CD4-positive, alpha-beta T cell (primary cell): ENCODE measurements around the gene ANKRD33B. TPM values are rescaled to one million over a fixed set of nuclear protein-coding genes. Genes with fewer than 3 reads are reported as not detected.

Experiments used
- ATAC-seq: fragments of 200-7000 bp; cut with Tn5 transposase; one replicate; pipeline ENCODE4 v1.10.0; 2022; ENCODE audit warnings: mild to moderate bottlenecking; ENCODE audit not compliant: poor library complexity
- CTCF ChIA-PET: fragments of 350-600 bp; sonication (Branson Sonifier 250); formaldehyde crosslinking; loops from one replicate; lab custom pipeline; 2021; ENCODE audit warnings: antibody characterized with exemption, inconsistent platforms; lab: Charles Lee
- POLR2A ChIA-PET: fragments of 350-600 bp; sonication (Branson Sonifier 250); formaldehyde crosslinking; loops from one replicate; lab custom pipeline; 2021; ENCODE audit warnings: antibody characterized with exemption, inconsistent platforms; lab: Charles Lee
- DNase-seq, 14 experiments: peaks; one replicate each; pipeline ENCODE4 v3.0.0-alpha.2; 2013 to 2020; ENCODE audit warnings: mixed read lengths in 2 of 14
- H3K27ac ChIP-seq, 2 donors: one replicate each; pipeline versions ENCODE4 v1.5.1 to v1.7.0; 2013; ENCODE audit warnings: low read length in 2 of 2, low read depth in 1 of 2, mild to moderate bottlenecking in 1 of 2
- H3K27me3 ChIP-seq, 2 experiments: 1 replicate in 1 of 2; 2 replicates in 1 of 2; pipeline versions ENCODE4 v1.6.1 to v1.7.0; 2013; ENCODE audit warnings: low read length in 2 of 2, control low read depth in 1 of 2, mild to moderate bottlenecking in 1 of 2, moderate library complexity in 1 of 2; ENCODE audit not compliant: insufficient read depth in 2 of 2, control insufficient read depth in 1 of 2
- H3K36me3 ChIP-seq: one replicate; pipeline ENCODE4 v1.6.1; 2013; ENCODE audit warnings: low read length, control low read depth; ENCODE audit not compliant: insufficient read depth
- H3K4me1 ChIP-seq: one replicate; pipeline ENCODE4 v1.6.1; 2013; ENCODE audit warnings: low read length, control low read depth; ENCODE audit not compliant: insufficient read depth
- H3K4me3 ChIP-seq: one replicate; pipeline ENCODE4 v1.5.1; 2013; ENCODE audit warnings: mild to moderate bottlenecking, low read length, moderate library complexity
- H3K9me3 ChIP-seq, 2 experiments: 1 replicate in 1 of 2; 2 replicates in 1 of 2; pipeline versions ENCODE4 v1.6.1 to v1.7.0; 2013; ENCODE audit warnings: low read length in 2 of 2, mild to moderate bottlenecking in 2 of 2, control low read depth in 1 of 2, moderate library complexity in 1 of 2; ENCODE audit not compliant: control insufficient read depth in 1 of 2, insufficient read depth in 1 of 2
- H3K27ac Mint-ChIP-seq: one replicate; pipeline ENCODE4 v1.8.0; 2020; ENCODE audit warnings: mixed read lengths
- H3K27me3 Mint-ChIP-seq: one replicate; pipeline ENCODE4 v1.8.0; 2021; ENCODE audit warnings: mixed read lengths
- H3K36me3 Mint-ChIP-seq: one replicate; pipeline ENCODE4 v1.8.0; 2021; ENCODE audit warnings: low read depth, mixed read lengths
- H3K4me1 Mint-ChIP-seq: one replicate; pipeline ENCODE4 v1.8.0; 2021; ENCODE audit warnings: low read depth, mixed read lengths
- H3K4me3 Mint-ChIP-seq: one replicate; pipeline ENCODE4 v1.8.0; 2020; ENCODE audit warnings: mild to moderate bottlenecking, mixed read lengths
- H3K9me3 Mint-ChIP-seq: one replicate; pipeline ENCODE4 v1.8.0; 2020; ENCODE audit warnings: mixed read lengths
- intact Hi-C, 2 experiments: fragments of 100-400 bp; cut with DNase I in 1 of 2; cut with micrococcal nuclease in 1 of 2; formaldehyde crosslinking; loops; one replicate each; pipeline versions ENCODE4 v1.15.1 to v1.9.0; 2023 to 2025; cut with DNase I, micrococcal nuclease
- total RNA-seq, 174 experiments: library from RNA in 2 of 174; stranded (reverse) in 2 of 174; gene quantifications; one replicate each; pipeline ENCODE4 v1.2.3 and lab custom pipeline; 2021 to 2026
- TF ChIP-seq, protein P1 (sequence below): fragments of 200-600 bp; IDR thresholded peaks from one replicate; pipeline ENCODE4 v1.8.0; 2022; ENCODE audit warnings: antibody characterized with exemption, mild to moderate bottlenecking

Gene ANKRD33B
- total RNA-seq, 2 experiments from 2014 or later: 0.99 to 1.3 TPM

DNA sequence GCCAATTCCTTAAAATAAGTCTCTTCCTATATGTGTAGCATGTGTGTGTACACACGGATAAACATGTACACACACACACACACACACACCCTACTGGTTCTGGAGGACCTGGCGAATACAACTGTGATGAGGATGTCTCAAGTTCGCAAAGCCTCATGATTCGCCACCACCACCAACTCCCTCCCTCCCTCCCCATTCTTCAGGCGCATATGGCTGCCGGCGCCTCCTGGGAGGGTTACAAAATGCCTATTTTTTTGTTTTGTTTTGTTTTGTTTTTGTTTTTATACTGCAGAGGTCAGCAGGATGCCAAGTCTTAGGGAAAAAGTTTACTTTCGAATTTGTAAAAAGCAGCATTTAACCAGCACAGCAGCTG is 109.1 kb downstream of the ANKRD33B start:
- H3K4me3 Mint-ChIP-seq: no peak overlapping the region
- H3K9me3 Mint-ChIP-seq: peaks cover 4% of the 10 kb centered on the region
- H3K4me1 ChIP-seq: no peaks in the 10 kb centered on the region
- ATAC-seq: no peak
- H3K36me3 ChIP-seq: peaks cover 4% of the 10 kb centered on the region
- no peaks in the 10 kb centered on the region for H3K4me1 Mint-ChIP-seq
- DNase-seq: no peak
- intact Hi-C loops: no loop called here
- TF ChIP-seq, protein P1, sequence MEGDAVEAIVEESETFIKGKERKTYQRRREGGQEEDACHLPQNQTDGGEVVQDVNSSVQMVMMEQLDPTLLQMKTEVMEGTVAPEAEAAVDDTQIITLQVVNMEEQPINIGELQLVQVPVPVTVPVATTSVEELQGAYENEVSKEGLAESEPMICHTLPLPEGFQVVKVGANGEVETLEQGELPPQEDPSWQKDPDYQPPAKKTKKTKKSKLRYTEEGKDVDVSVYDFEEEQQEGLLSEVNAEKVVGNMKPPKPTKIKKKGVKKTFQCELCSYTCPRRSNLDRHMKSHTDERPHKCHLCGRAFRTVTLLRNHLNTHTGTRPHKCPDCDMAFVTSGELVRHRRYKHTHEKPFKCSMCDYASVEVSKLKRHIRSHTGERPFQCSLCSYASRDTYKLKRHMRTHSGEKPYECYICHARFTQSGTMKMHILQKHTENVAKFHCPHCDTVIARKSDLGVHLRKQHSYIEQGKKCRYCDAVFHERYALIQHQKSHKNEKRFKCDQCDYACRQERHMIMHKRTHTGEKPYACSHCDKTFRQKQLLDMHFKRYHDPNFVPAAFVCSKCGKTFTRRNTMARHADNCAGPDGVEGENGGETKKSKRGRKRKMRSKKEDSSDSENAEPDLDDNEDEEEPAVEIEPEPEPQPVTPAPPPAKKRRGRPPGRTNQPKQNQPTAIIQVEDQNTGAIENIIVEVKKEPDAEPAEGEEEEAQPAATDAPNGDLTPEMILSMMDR: no peak
- H3K27ac Mint-ChIP-seq: no peak overlapping the region
- peaks cover 9% of the 10 kb centered on the region for H3K36me3 Mint-ChIP-seq
- peaks cover 0 to 14% of the 10 kb centered on the region in 2 experiments for H3K9me3 ChIP-seq
- no peak overlapping the region for H3K27ac ChIP-seq
- ChIA-PET POLR2A (no interaction called here), CTCF (no interaction called here)
- no peaks in the 10 kb centered on the region for H3K27me3 Mint-ChIP-seq
- H3K4me3 ChIP-seq: no peak overlapping the region
- no peaks in the 10 kb centered on the region for H3K27me3 ChIP-seq

DNA sequence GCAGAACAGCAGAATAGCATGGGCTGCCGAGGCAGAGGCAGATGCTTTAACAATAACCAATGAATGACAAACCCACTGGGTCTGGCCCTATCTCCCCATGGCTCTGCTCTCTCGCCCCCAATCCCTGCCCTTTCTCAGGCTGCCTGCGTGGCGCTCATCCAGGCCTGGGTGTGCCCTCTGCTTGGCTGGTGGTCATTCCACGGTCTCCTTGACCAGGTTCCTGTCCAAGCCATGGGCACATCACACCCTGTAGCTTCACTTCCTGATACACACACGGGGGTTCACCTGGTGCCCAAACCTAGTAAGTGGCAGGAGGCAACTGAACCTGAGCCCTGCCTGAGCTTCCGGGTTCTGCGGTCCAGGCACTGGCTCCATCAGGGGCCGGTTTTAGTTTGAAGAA is 109.5 kb downstream of the ANKRD33B start:
- no peaks in the 10 kb centered on the region for H3K4me1 ChIP-seq
- H3K36me3 Mint-ChIP-seq: peaks cover 13% of the 10 kb centered on the region

DNA sequence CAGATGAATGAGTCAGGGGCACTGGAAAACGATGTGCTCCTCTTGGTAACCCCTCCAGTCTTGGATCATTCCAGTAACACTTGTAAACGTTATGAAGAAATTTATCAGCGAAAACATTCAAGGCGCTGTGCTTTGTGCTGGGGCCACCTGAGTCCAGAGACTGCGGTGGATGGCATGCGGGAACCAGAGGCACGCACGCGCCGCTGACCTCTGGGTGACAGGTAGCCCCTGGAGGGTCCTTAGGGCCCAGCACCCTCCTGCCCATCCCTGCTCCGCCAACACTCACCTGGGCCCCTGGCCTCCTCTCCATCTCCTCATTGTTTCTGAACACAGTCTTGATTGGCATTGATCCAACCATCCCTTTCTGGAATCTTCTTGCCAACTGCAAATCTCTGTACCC is 110.2 kb downstream of the ANKRD33B start:
- Mint-ChIP-seq H3K4me3 (no peak overlapping the region), H3K27ac (no peak overlapping the region), H3K27me3 (no peaks in the 10 kb centered on the region), H3K9me3 (peaks cover 4% of the 10 kb centered on the region), H3K36me3 (peaks cover 19% of the 10 kb centered on the region), H3K4me1 (no peaks in the 10 kb centered on the region)
- no peak for ATAC-seq
- H3K27ac ChIP-seq: no peak overlapping the region
- TF ChIP-seq, protein P1: no peak
- H3K4me3 ChIP-seq: no peak overlapping the region
- ChIA-PET CTCF (no interaction called here), POLR2A (no interaction called here)
- DNase-seq: no peak
- no peaks in the 10 kb centered on the region for H3K27me3 ChIP-seq
- no peaks in the 10 kb centered on the region for H3K4me1 ChIP-seq
- H3K9me3 ChIP-seq: peaks cover 0 to 23% of the 10 kb centered on the region in 2 experiments
- intact Hi-C loops: no loop called here
- H3K36me3 ChIP-seq: peaks cover 15% of the 10 kb centered on the region

More for the DNA sequence above, 109.5 kb downstream of the ANKRD33B start:
- no peaks in the 10 kb centered on the region for H3K27me3 Mint-ChIP-seq
- ATAC-seq: no peak
- Histone ChIP-seq H3K4me3 (no peak overlapping the region), H3K36me3 (peaks cover 8% of the 10 kb centered on the region), H3K9me3 (peaks cover 0 to 18% of the 10 kb centered on the region in 2 experiments), H3K27me3 (no peaks in the 10 kb centered on the region), H3K27ac (no peak overlapping the region)
- no peak for DNase-seq
- CTCF ChIA-PET: no interaction called here
- H3K4me1 Mint-ChIP-seq: no peaks in the 10 kb centered on the region
- TF ChIP-seq, protein P1: no peak
- no peak overlapping the region for H3K4me3 Mint-ChIP-seq
- POLR2A ChIA-PET: no interaction called here
- H3K27ac Mint-ChIP-seq: no peak overlapping the region
- H3K9me3 Mint-ChIP-seq: peaks cover 4% of the 10 kb centered on the region
- intact Hi-C loops: no loop called here
